HG02759 (cell line): Measurements from ENCODE around the gene ETFRF1.

Experiments
- ATAC-seq: cut with Tn5 transposase; IDR thresholded peaks from one replicate; pipeline ENCODE4 v1.9.1; 2021; ENCODE audit warnings: mild to moderate bottlenecking, moderate library complexity; ENCODE audit not compliant: unreplicated experiment

Gene ETFRF1, protein sequence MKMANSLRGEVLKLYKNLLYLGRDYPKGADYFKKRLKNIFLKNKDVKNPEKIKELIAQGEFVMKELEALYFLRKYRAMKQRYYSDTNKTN

DNA sequence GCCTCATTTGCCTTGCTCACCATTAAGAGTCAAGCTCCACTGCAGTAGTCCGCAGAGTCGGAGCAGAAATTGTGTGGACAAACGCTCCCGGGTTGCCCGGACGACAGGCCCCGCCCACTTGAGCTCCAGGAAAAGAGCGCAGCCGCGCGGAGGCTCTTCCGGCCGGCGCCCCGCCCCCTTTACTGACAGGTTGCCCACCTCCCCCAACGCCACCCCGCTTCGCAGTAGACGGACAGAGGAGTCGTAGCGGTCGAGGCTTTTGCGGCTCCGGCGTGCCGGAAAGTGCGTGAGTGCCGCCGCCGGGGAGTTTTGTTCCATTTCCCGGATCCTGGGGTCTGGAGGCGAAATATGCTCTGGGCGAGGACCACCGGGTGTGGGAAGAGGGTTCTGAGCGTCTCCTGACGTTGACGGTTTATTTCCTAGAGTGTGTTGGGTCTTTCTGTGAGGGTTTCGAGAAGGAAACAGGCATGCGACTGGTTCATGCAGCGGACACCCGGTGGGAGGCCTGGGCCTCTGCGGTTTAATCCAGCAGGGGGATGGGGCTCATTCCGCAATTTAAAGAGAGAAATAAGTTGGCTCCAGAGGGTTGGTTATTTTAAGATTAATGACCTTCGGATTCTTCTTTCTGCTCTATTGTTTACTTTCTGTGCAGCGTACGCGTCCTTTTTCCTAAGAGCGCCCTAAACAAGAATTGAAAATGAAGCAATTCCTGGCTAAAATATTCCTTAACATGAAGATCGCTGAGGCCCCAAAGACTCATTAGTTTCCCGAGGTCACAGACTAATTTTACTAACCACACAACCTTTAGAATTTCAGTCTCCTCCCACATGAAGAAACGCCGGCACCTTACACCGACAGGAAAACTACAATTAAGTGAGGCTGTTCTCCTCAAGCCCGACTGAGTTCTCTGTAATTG lies at the start of gene ETFRF1, which contains the start of gene DNAI7:
Gene ETFRF1 (plus strand): TSS at position 182 of the 916 bp plus-strand sequence. CDS start 8,720 bp downstream, outside the sequence.
Gene DNAI7 (minus strand): TSS at position 105 of the 916 bp plus-strand sequence. CDS start 82 bp downstream, at position 23.
- ATAC-seq = peak; percentile 98

DNA sequence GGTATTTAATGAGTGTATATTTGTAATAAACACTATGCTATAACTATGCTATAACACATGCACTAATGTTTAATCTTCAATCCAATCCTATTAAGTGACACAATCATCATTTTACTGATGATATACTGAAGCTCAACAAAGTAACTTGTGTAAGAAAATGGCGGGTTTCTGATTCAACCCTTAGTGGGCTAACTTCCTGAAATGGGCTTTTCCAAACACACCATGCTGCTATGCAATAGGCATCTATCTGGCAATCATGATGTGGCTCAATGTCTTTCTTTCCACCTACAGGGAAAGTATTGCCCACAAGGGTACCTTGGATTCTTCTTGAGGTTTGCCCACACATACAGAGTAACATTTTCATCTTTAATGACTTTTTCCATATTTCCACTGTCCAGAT lies 48.4 kb upstream of the ETFRF1 start:
- ATAC-seq = no peak

DNA sequence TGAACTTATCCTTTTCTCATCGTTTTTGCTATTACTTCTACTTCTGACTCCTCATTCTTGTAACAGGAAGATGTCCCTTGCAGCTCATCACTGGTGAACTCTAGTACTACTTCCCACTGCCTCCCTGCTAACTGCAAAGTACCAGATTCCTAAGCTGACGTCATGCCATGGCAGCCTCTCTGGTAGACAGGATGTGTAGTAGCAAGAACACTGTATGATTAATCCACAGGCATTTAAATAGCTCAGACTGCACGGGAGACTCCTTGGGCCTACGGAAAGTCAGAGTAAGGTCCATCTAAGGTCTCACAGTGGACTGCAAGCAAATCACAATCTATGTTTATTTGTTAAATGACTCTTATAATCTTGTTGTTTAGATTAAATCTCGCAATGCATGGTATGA lies 43.6 kb upstream of the ETFRF1 start:
- no peak for ATAC-seq

DNA sequence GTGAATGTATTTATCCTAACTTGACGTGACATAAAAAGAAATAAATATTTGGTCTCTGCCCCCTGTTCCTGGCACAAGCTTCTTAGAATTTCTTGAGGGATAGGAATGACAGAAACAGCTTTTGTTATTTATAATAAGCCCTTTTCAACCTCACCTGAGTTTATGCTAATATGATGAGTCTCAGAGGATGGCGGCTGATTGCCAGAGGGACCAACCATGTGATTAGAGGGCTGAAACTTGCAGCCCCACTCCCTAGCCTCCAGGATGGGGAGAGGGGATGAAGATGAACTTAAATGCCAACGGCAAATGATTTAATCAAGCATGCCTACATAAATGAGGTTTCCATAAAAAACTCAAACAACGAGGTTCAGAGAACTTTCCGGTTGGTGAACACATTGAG lies 43.0 kb upstream of the ETFRF1 start:
- no peak for ATAC-seq

DNA sequence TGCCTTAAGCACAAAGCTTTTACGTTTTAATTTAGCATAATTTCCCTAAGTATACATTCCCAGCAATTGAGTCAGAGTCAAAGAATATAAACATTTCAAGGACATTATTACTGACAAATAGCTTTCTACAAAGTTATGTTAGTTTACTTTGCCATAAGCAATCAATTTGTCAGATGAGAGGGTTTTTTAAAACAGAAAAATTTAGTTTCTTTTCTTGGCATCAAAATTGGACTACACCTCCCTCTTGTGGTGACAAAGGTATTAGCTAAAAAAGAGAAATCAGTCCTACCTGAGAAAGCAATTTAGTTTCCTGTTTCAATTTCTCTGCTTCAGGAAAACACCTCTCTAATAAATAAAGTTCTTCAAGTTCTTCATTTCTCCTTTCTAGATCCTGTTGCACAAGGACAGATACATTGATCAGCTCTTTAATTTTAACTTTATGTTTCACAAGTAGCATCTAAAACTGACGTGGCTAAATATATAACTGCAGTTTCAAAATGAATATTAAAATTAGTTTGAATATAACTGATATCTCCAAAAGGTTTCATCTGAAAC lies 39.9 kb upstream of the ETFRF1 start:
- ATAC-seq = peak; percentile 64

DNA sequence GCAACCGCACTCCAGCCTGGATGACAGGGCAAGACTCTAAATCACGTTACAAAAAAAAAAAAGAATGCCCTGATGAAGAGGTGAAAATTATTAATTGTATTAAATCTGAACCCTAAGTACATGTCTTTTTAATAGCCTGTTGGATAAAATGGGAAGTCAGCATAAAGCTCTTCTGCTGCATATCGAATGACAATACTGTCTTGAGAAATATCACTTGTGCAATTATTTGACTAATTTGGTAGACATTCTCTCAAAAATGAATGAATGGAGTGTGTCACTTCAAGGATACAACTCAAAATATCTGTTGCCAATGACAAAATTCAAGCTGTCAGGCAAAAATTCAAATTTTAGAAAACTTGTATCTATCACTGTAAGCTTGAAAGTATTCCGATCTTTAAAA lies 39.0 kb upstream of the ETFRF1 start:
- no peak for ATAC-seq

DNA sequence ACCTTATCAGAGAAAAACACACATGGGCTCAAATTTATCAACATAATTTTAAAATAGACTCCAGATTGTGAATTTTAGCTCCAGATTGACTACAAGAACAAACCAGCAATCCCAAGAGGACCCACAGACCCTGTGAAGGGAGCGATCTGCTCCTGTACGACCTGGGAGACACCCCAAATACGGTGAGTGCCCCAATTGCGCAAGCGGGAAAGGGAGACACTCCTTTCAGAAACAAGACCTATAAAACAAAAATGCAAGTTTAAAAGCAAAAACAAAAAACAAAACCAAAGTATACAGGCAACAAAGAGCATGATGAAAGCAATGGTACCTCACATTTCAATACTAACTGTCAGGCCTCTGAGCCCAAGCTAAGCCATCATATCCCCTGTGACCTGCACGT lies 32.2 kb upstream of the ETFRF1 start:
- no peak for ATAC-seq

DNA sequence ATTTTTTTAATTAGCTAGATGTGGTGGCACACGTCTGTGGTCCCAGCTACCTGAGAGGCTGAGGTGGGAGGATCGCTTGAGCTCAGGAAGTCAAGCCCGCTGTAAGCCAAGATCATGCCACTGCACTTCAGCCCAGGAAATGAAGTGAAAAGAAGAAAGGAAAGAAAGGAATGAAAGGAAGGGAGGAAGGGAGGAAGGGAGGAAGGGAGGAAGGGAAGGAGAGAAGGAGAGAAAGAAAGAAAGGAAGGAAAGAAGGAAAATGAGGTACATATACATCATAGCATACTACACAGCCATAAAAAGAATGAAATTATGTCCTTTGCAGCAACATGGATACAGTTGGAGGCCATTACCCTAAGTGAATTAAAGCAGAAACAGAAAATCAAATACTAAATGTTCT lies 12.3 kb upstream of the ETFRF1 start:
- ATAC-seq = no peak

DNA sequence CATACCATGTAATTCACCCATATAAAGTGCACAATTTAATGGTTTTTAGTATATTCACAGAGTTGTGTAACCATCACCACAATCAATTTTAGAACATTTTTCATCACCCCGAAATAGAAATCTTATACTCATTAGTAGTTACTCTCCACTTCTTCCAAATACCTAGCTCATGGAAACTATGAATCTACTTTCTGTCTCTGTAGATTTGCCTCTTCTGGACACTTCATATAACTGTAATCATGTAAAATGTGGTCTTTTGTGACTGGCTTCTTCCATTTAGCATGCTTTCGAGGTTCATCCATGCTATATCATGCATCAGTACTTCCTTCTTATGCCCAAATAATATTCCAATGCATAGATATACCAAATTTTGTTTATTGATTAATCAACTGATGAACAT lies 10.9 kb upstream of the ETFRF1 start:
- no peak for ATAC-seq

DNA sequence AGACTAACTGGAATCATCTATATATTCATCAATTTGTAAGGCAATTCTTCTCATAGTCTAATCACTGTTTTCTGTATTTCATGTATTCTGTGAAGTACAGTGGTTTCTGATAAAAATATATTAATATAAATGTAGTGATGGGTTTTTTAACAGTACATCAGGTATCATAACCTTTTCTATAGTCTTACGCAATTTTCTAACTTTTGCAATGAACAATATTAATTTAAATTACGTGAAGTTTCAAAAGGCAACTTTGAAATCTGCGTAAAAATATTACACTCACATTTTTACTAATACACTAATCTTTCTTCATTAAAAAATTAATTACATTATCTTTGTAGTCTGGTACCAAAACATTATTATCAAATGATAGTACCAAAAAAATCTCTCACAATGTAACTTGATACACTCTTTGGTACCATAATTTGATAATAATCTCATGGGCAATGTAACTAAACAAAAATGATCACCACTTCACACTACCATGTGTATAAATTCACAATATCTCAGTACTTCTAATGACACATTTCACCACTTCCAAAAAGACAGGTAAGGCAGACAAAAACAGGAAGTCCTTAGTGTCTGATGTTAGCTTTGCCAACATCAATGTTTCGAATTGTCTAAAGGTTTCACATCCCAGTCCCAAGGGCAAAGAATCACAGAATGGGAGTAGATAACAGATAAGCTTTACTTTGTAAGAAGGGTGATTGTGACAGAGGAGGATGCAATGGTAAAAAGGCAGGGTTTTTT lies 8.8 kb upstream of the ETFRF1 start:
- ATAC-seq = peak; percentile 71

DNA sequence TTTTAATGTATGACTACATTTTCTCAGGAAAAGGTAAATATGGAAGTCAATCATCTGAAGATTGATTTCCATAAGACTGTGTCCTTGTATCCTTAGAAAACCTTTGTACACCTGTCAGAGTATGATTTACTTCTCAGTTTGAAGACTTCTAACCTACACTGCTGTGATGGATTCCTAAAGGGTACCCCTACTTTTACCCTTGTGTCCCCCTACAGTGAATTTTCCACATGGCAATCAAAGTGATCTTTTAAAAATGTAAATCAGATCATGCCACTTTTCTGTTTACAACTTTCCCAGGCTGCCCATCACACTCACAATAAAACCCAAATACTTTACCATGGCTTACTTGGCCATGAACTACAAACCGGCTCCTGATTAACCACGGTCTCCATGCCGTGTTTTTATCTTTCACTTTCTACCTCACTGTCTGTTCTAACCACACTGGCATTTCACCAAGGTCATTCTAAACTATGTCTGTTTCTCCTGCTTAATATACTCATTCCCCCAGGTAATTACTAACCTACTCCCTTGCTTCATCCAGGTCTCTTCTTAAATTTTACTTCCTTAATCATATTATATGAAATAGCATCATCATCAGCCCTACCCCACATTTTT lies 8.1 kb upstream of the ETFRF1 start:
- ATAC-seq = peak; percentile 84

DNA sequence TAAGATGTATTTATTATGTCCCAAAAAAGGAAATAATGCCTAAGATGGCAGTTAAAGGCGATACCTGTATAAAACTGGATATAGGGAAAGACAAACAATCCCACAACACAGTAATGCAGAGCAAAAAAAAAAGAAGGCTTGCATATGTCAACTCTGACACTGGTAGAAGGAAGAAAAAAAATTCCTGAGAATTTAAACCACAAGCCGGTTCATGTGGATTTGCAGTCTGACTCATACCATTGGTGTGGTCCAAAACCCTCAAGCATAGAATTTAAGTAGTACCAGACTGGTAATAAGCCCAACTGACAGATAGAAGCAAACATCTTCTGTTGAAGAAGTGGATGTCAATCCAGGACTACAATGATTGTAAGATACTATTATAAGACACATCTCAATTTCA lies 7.3 kb upstream of the ETFRF1 start:
- no peak for ATAC-seq

DNA sequence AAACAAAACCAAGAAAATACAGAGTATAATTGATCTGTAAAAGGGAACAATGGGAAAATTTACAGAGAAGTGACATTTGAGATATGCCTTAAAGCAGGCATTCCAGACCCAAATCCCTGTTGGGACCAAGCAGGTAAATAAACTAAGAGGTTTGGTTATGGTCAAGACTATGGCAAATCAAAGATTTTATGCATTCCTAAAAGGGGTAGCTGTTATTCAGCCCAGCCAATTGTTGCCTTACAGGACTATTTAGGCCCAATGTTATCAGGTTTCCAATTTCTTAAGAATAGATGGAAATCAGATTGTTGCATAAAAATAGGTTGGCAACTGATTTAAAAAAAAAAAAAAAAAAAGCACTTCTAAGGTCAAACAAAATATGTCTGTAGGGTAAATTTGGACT lies 5.4 kb upstream of the ETFRF1 start:
- no peak for ATAC-seq

DNA sequence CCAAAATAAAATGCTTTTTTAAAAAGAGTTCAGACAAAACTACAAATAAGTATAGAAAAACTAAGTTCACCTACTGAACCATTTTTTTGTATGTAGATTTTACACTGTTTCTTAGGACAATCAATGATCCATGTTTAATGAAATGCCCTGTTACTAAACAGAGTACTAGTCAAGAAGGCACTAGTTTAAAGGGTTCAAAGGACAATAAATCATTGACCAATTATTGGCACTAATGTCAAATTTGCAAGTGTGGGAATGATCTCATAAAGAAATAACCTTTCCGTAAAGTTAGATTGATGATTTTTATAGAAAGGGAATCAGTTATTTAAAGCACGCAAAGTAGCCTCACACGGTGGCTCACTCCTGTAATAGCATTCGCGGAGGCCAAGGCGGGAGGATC lies 4.2 kb upstream of the ETFRF1 start:
- ATAC-seq = no peak

DNA sequence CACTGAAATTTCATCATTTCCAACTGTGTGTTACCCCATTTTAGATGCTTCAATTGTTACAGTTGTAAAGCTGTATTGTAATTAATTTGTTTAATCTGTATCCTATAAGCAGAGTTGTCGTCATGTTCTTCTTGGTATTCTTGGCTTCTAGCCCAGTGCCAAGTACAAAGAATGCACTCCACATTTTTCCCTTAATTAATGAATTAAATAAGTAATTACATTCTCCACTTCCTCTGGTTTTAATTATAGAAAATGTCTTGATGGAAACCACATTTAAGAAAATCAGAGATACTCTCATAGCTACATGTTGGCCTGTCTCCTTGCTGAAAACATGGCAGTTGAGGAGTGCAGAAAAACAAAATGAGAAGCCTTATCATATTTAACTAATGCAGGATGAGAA lies 823 bp upstream of the ETFRF1 start:
- ATAC-seq = no peak

DNA sequence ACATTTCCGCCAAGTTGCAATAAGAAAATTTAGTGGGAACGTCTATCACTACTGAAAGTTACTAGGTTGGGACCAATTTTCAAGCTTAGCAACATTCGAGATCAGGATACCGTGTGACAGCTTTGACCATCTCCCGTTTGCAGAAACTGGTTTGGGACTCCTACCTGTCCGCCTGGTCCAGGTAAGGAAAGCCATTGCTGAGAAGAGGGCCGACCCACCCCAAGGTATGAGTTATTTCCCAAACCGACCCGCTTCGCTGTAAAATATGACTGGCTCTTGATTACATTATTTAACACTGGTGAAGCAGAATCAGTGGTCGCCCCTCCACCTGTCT lies 348 bp upstream of the ETFRF1 start:
- no peak for ATAC-seq

DNA sequence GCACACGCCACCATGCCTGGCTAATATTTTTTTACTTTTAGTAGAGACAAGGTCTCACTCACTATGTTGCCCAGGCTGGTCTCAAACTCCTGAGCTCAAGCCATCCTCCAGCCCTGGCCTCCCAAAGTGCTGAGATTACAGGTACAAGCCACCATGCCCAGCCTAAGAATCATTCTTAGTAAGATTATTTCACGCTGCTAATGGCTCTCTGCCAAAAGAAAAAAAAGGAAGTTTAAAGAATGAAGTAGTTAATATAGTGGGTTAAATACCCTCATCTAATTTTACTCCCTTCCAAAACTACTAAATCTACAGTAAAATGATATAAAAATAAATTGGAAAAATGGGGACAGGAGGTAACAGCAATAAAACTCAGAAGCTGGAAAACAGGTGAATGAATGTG lies 2.6 kb downstream of the ETFRF1 start:
- no peak for ATAC-seq

DNA sequence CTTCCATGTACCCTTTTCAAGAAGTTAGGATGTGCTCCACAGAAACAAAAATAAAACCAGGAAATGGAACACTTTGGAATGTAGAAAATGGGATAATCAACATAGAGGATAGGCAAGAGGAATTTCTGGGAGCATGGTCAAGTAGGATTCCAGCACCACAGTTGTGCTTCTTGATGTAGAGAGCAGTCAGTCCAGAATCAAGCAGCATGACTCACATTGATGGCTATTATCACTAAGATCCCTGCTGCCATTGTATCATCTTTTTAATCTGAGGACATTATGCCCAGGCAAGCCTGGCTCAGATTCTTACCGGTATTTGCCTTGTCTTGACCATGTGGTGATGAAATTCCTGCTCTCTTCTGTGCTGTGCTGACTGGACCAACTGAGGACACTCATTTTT lies 5.7 kb downstream of the ETFRF1 start:
- no peak for ATAC-seq

DNA sequence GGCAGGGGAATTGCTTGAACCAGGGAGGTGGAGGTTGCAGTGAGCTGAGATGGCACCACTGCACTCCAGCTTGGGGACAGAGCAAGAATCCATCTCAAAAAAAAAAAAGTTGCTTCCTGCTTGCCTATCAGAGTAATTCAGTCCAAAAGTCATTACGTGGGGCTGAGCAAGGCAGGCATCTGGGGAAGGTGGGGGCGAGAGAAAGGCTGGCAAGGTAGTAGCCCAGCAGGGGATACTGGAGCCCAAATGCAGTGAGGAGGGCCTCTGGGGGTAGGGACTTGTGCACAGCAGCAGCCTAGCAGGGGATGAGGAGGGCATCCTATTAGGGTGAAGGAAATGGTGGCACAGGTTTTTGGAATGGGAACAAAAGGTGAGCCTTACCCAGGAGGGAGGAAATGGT lies 7.1 kb downstream of the ETFRF1 start:
- ATAC-seq = no peak

DNA sequence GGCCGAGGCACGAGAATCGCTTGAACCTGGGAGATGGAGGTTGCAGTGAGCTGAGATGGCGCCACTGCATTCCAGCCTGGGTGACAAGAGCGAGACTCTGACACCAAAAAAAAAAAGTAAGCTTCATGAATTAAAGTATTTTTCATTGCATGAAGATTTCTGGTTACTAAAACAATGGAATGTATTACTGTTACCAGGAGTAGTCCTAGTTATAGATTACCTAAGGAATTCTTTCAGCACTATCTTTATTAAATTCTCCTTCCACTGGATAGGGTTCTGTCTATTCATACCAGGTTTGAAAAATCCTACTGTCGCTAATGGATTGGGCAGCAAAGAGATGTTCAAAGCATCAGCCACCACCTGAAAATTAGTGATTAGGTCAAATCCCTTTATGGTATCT lies 12.4 kb downstream of the ETFRF1 start:
- no peak for ATAC-seq

DNA sequence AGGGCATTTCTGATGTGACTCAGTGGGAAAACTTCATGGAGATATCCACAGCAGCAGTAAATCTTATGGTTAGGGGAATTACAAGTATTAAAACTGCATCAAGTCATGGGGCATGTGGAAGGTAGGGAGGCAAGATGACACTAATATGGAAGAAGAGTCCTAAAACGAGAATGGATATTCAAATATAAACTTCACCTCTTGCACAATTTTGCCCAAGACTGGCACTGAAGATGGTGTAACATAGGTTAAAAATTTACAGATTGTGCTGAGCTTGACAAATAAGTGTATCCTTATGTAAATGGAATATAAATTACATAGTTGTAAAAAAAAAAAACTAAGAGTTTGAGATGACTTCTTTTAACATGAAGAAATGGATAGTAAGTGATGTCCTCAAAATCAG lies 12.8 kb downstream of the ETFRF1 start:
- no peak for ATAC-seq
